Endodermal cell (in vitro differentiated cells): ENCODE data around the gene SLC4A8. TPM values are rescaled to one million over a fixed set of nuclear protein-coding genes. Genes with fewer than 3 reads are reported as not detected.

Experiments
- DNase-seq: peaks from one replicate; pipeline ENCODE4 v3.0.0-alpha.2; 2017
- H3K27ac ChIP-seq: 2 replicates; pipeline ENCODE4 v1.5.1; 2013; ENCODE audit warnings: mild to moderate bottlenecking, low read depth, low read length, moderate library complexity
- H3K27me3 ChIP-seq: 2 replicates; pipeline ENCODE4 v1.6.1; 2013; ENCODE audit warnings: mild to moderate bottlenecking, low read length, moderate library complexity; ENCODE audit not compliant: insufficient read depth, control insufficient read depth, poor library complexity, severe bottlenecking
- H3K36me3 ChIP-seq: 2 replicates; pipeline ENCODE4 v1.7.0; 2013; ENCODE audit warnings: mild to moderate bottlenecking, low read length, moderate library complexity; ENCODE audit not compliant: control insufficient read depth, insufficient read depth
- H3K4me1 ChIP-seq: one replicate; pipeline ENCODE4 v1.7.0; 2013; ENCODE audit warnings: low read length; ENCODE audit not compliant: control insufficient read depth, insufficient read depth
- H3K4me3 ChIP-seq: 2 replicates; pipeline ENCODE4 v1.5.1; 2013; ENCODE audit warnings: mild to moderate bottlenecking, low read length, moderate library complexity
- H3K9ac ChIP-seq: 2 replicates; pipeline ENCODE4 v1.6.1; 2013; ENCODE audit warnings: mild to moderate bottlenecking, low read length, moderate library complexity; ENCODE audit not compliant: poor library complexity, severe bottlenecking; ENCODE audit errors: extremely low read depth
- H3K9me3 ChIP-seq: 2 replicates; pipeline ENCODE4 v1.6.1; 2013; ENCODE audit warnings: mild to moderate bottlenecking, low read length, moderate library complexity; ENCODE audit not compliant: control insufficient read depth
- H3K27ac Mint-ChIP-seq: 2 replicates; pipeline ENCODE4 v1.8.0; 2020; ENCODE audit warnings: mixed read lengths
- H3K27me3 Mint-ChIP-seq: 2 replicates; pipeline ENCODE4 v1.8.0; 2021; ENCODE audit warnings: mild to moderate bottlenecking, mixed read lengths; ENCODE audit not compliant: insufficient read depth
- H3K36me3 Mint-ChIP-seq: 2 replicates; pipeline ENCODE4 v1.8.0; 2020; ENCODE audit warnings: low read depth, mixed read lengths
- H3K4me1 Mint-ChIP-seq: 2 replicates; pipeline ENCODE4 v1.8.0; 2020; ENCODE audit warnings: mixed read lengths
- H3K4me3 Mint-ChIP-seq: 2 replicates; pipeline ENCODE4 v1.8.0; 2020; ENCODE audit warnings: mild to moderate bottlenecking, moderate library complexity, mixed read lengths
- H3K9me3 Mint-ChIP-seq: 2 replicates; pipeline ENCODE4 v1.8.0; 2020; ENCODE audit warnings: mild to moderate bottlenecking, mixed read lengths
- WGBS, 2 experiments: methylation state at CpG; one replicate each; pipeline versions ENCODE4 v1.1.5 to v1.1.7; 2013; ENCODE audit warnings: missing lambda C conversion rate in 2 of 2, mixed read lengths in 1 of 2; ENCODE audit not compliant: insufficient coverage in 1 of 2, insufficient read length in 1 of 2; 5-methylcytosine and 5-hydroxymethylcytosine counted together
- total RNA-seq, 2 donors: library from RNA; stranded (reverse); fragmentation: NEBNext Ultra II Directional in 1 of 2; extraction: Animal tissue kit (Norgen Biotek cat#: 25700) in 1 of 2; gene quantifications; 2 replicates in 1 of 2; 3 replicates in 1 of 2; pipeline ENCODE4 v1.2.1, GENCODE V29; 2021
- TF ChIP-seq, protein P1 (sequence below): fragments of 200-600 bp; sonication (generic); conservative IDR thresholded peaks from 2 replicates; pipeline ENCODE4 v1.5.0; 2021; ENCODE audit warnings: antibody characterized with exemption, mild to moderate bottlenecking

The SLC4A8 gene
- total RNA-seq, 2 donors from 2014 or later, result 25.8 to 26.4 TPM

DNA sequence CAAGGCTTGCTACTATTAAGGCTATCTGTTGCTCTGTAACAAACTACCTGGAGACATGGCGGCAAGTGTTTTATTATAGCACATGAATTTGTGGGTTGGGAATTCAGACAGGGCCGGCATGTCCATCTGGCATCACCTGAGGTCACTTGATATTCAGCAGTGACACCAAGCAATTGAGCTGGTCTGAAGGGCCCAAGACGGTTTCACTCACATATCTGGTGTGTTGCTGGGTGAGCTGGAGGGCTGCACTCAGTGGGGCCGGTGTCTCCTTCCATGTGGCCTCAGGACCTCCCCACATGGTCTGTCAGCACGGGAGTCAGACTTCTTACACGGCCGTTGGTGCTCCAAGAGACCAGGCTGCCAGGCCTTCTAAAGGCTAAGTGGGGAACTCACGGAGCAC, 114.0 kb downstream of the SLC4A8 start:
- 95 to 100% methylated on average over 3 to 8 of the region's 8 CpGs for WGBS, 2 experiments
- TF ChIP-seq, protein P1, sequence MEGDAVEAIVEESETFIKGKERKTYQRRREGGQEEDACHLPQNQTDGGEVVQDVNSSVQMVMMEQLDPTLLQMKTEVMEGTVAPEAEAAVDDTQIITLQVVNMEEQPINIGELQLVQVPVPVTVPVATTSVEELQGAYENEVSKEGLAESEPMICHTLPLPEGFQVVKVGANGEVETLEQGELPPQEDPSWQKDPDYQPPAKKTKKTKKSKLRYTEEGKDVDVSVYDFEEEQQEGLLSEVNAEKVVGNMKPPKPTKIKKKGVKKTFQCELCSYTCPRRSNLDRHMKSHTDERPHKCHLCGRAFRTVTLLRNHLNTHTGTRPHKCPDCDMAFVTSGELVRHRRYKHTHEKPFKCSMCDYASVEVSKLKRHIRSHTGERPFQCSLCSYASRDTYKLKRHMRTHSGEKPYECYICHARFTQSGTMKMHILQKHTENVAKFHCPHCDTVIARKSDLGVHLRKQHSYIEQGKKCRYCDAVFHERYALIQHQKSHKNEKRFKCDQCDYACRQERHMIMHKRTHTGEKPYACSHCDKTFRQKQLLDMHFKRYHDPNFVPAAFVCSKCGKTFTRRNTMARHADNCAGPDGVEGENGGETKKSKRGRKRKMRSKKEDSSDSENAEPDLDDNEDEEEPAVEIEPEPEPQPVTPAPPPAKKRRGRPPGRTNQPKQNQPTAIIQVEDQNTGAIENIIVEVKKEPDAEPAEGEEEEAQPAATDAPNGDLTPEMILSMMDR, result no peak
- peaks cover 3% of the 10 kb centered on the region for H3K4me1 Mint-ChIP-seq

DNA sequence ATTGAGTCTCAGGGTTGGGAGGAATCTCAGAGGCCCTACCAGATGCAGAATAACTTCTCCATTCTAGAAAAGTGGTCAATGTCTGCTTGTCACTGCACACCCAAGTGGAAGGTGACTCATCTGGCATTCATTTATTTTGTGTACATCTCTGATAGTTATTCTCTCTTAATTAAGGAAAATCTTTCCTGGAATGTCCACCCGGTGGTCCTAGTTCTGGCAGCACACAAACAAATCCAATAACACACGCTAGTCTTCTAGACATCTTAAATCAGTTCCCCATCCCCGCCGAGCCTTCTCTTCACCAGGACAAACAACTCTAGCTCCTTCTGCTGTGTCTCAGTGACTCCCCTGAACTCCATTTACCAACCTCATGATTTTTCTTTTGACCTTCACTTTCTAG, 116.4 kb downstream of the SLC4A8 start:
- Histone ChIP-seq H3K27me3 (no peaks in the 10 kb centered on the region), H3K4me3 (no peak overlapping the region), H3K4me1 (no peaks in the 10 kb centered on the region), H3K9ac (no peak overlapping the region), H3K36me3 (no peaks in the 10 kb centered on the region), H3K27ac (no peak overlapping the region), H3K9me3 (no peaks in the 10 kb centered on the region)
- TF ChIP-seq, protein P1, result no peak
- H3K9me3 Mint-ChIP-seq, result peaks cover 17% of the 10 kb centered on the region
- H3K4me1 Mint-ChIP-seq, result peaks cover 3% of the 10 kb centered on the region
- H3K27me3 Mint-ChIP-seq, result no peaks in the 10 kb centered on the region
- H3K36me3 Mint-ChIP-seq, result no peaks in the 10 kb centered on the region
- H3K4me3 Mint-ChIP-seq, result no peak overlapping the region
- no peak for DNase-seq
- H3K27ac Mint-ChIP-seq, result no peak overlapping the region
- 90 to 96% methylated on average over 4 of the region's 4 CpGs for WGBS, 2 experiments

More for the DNA sequence above, 114.0 kb downstream of the SLC4A8 start:
- peaks cover 6% of the 10 kb centered on the region for H3K9me3 Mint-ChIP-seq
- H3K4me1 ChIP-seq, result no peaks in the 10 kb centered on the region
- H3K36me3 Mint-ChIP-seq, result no peaks in the 10 kb centered on the region
- no peak for DNase-seq
- no peak overlapping the region for H3K4me3 Mint-ChIP-seq
- H3K27me3 ChIP-seq, result no peaks in the 10 kb centered on the region
- H3K27me3 Mint-ChIP-seq, result no peaks in the 10 kb centered on the region
- no peak overlapping the region for H3K27ac Mint-ChIP-seq
- no peaks in the 10 kb centered on the region for H3K36me3 ChIP-seq
- H3K9me3 ChIP-seq, result no peaks in the 10 kb centered on the region
- H3K27ac ChIP-seq, result no peak overlapping the region
- no peak overlapping the region for H3K4me3 ChIP-seq
- H3K9ac ChIP-seq, result no peak overlapping the region

DNA sequence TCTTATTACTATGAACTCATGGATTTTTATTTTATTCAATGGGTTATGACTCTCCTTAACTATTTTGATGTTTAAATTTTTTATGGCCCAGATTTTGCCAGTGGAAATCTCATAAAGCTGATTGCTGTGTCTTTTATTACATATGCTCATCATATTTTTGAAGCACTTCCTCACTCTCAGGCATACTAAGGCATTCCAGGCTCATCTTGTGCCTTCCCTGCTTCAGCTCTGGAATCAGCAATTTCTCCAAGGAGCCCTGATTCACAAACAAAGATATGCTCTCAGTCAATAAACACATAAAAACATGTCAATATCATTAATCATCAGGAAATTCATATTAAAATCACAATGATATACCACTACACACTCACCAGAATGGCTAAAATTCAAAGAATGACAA, 121.5 kb downstream of the SLC4A8 start:
- Mint-ChIP-seq H3K27me3 (no peaks in the 10 kb centered on the region), H3K27ac (no peak overlapping the region), H3K36me3 (no peaks in the 10 kb centered on the region), H3K4me3 (no peak overlapping the region), H3K4me1 (no peaks in the 10 kb centered on the region), H3K9me3 (peaks cover 17% of the 10 kb centered on the region)
- Histone ChIP-seq H3K4me3 (no peak overlapping the region), H3K36me3 (no peaks in the 10 kb centered on the region), H3K9me3 (peaks cover 4% of the 10 kb centered on the region), H3K27ac (no peak overlapping the region), H3K4me1 (no peaks in the 10 kb centered on the region), H3K27me3 (no peaks in the 10 kb centered on the region), H3K9ac (no peak overlapping the region)
- TF ChIP-seq, protein P1, result no peak
- DNase-seq, result no peak
